ENCODE measurements around the gene MORC1.

DNA sequence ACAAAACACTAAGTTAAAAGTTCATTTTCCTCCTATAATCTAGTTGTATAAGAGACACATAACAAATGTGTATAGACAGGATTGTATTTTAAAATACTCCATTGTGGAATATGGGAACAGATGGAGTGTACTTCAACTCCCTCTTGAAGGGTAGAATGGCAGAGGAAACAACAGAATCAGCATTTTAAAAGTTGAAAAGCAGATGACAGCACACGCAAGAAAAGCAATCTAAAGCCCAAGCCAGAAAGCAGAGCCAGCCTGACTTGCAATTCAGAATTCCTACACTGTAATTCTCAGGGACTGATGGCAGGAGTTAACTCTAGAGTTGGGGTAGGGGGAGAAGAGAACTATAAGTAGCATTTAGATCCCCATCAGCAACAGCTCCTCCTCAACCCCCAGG is 22.8 kb downstream of the MORC1 start:
- TF ChIP-seq CTCF (IDR thresholded peaks at IDR 0.05) (no peak), POLR2A (IDR thresholded peaks at IDR 0.05) (no peak)

Measured in adrenal gland (tissue), 5 donors.